Epithelial cell of esophagus (primary cell): ENCODE data around the gene IFNLR1.

Experiments
- DNase-seq: peaks from one replicate; pipeline ENCODE4 v3.0.0; 2010; ENCODE audit warnings: low read depth
- H3K4me3 ChIP-seq: 2 replicates; pipeline ENCODE4 v1.5.1; 2011; ENCODE audit warnings: mild to moderate bottlenecking, low read length, control low read depth
- TF ChIP-seq, protein P1 (sequence below): IDR thresholded peaks from 2 replicates; pipeline ENCODE4 v1.5.1; 2011; ENCODE audit warnings: low read depth, mild to moderate bottlenecking, low read length, control low read depth, inconsistent platforms; ENCODE audit not compliant: insufficient read depth; ENCODE audit errors: missing control alignments

Gene IFNLR1

GRCh38 chr1:24113641-24114033, 73.5 kb downstream of the IFNLR1 start:
- TF ChIP-seq, protein P1, sequence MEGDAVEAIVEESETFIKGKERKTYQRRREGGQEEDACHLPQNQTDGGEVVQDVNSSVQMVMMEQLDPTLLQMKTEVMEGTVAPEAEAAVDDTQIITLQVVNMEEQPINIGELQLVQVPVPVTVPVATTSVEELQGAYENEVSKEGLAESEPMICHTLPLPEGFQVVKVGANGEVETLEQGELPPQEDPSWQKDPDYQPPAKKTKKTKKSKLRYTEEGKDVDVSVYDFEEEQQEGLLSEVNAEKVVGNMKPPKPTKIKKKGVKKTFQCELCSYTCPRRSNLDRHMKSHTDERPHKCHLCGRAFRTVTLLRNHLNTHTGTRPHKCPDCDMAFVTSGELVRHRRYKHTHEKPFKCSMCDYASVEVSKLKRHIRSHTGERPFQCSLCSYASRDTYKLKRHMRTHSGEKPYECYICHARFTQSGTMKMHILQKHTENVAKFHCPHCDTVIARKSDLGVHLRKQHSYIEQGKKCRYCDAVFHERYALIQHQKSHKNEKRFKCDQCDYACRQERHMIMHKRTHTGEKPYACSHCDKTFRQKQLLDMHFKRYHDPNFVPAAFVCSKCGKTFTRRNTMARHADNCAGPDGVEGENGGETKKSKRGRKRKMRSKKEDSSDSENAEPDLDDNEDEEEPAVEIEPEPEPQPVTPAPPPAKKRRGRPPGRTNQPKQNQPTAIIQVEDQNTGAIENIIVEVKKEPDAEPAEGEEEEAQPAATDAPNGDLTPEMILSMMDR = no peak
- H3K4me3 ChIP-seq = no peak overlapping the region
- no peak for DNase-seq

- H3K4me3 ChIP-seq = peak within 1 kb of the TSS; percentile 10
- TF ChIP-seq, protein P1 = peak; percentile 79
- peak; percentile 87 for DNase-seq
Measured at GRCh38 chr1:24111996-24112779, 74.9 kb downstream of the IFNLR1 start, which contains the start of gene MYOM3. TSS of gene MYOM3 (minus strand) at chr1:24112135. CDS start at chr1:24108636, 3,499 bp downstream.

GRCh38 chr1:24111262-24111995, 75.7 kb downstream of the IFNLR1 start:
- TF ChIP-seq, protein P1 = no peak
- peak; percentile 83 for DNase-seq
- H3K4me3 ChIP-seq = no peak overlapping the region

GRCh38 chr1:24110642-24111261, 76.3 kb downstream of the IFNLR1 start:
- no peak for DNase-seq
- no peak overlapping the region for H3K4me3 ChIP-seq
- TF ChIP-seq, protein P1 = no peak

GRCh38 chr1:24109686-24110475, 77.2 kb downstream of the IFNLR1 start:
- no peak overlapping the region for H3K4me3 ChIP-seq
- no peak for DNase-seq
- TF ChIP-seq, protein P1 = no peak

GRCh38 chr1:24109166-24109483, 78.0 kb downstream of the IFNLR1 start:
- H3K4me3 ChIP-seq = no peak overlapping the region
- TF ChIP-seq, protein P1 = no peak
- no peak for DNase-seq
